Measurements from ENCODE around the gene EPHB6. TPM values are rescaled to one million over a fixed set of nuclear protein-coding genes. Genes with fewer than 3 reads are reported as not detected.

The EPHB6 gene
- total RNA-seq, 1 experiment from 2014 or later: 12.6 TPM

DNA sequence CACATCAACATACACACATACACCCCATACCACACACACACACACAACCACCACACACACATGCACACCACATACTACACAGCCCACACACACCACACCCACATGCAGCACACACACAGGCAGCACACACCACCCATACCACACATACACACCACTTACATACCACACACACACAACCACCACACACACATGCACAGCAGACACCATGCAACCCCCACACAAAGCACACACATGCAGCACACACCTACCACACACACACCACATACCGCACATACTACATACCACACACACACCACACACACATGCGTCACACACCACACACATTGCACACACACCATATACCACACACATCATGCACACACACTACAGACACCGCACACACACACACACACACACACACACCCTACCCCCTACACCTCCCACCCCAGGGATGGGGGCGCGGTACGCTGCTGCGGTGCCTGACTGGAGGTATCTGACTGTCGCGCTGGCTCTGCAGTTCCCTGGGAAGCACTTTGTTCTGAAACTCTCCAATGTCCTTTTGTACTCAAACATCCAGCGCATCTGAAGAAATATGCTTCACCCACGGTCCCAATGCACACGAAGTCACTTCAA is 36.1 kb downstream of the EPHB6 start:
- Histone ChIP-seq H3K27ac (ENCODE audit: low read depth, low read length) (no peak overlapping the region), H3K27me3 (ENCODE audit: insufficient read depth, low read length) (peaks cover 9% of the 10 kb centered on the region; the same call in 1 of the 2 replicates), H2AFZ (ENCODE audit: low read depth, low read length, poor library complexity, severe bottlenecking) (no peak overlapping the region), H3K36me3 (ENCODE audit: control insufficient read depth in 1 of 2, insufficient read depth in 2 of 2, low read length in 2 of 2) (no peaks in the 10 kb centered on the region), H3K9me3 (ENCODE audit: control insufficient read depth in 1 of 2, insufficient read depth in 1 of 2, low read depth in 1 of 2, low read length in 2 of 2) (no peaks in the 10 kb centered on the region), H3K9ac (ENCODE audit: low read length) (no peak overlapping the region), H3K4me3 (replicated peaks in 1 of 2; ENCODE audit: low read depth in 1 of 2, low read length in 2 of 2) (no peak overlapping the region), H4K20me1 (ENCODE audit: insufficient read depth) (no peaks in the 10 kb centered on the region), H3K9me2 (ENCODE audit: insufficient read depth) (no peaks in the 10 kb centered on the region), H3K4me1 (ENCODE audit: control insufficient read depth in 1 of 2, insufficient read depth in 2 of 2, low read length in 2 of 2) (peaks cover 1% of the 10 kb centered on the region in 2 experiments; a peak in 3 of 4 replicates), H3K79me2 (ENCODE audit: insufficient read depth, low read length) (no peaks in the 10 kb centered on the region), H3K4me2 (ENCODE audit: low read length) (no peak overlapping the region)
- intact Hi-C loops (cut with micrococcal nuclease): no loop called here
- BruUV-seq (replicated peaks): no TSS peak
- ChIA-PET POLR2A (no interaction called here), CTCF (no interaction called here), RAD21 (ENCODE audit: low non-redundant PET in 1 of 2, low total read pairs in 2 of 2, uncharacterized antibody in 2 of 2, unreplicated experiment in 2 of 2) (no interaction called here)
- no peak for DNase-seq (ENCODE audit: low read depth, low spot score)
- no peak for TF ChIP-seq YY1 (IDR thresholded peaks at IDR 0.05; ENCODE audit: extremely low read depth, insufficient replicate concordance, low read depth, low read length)
- TF ChIP-seq SIN3A (IDR thresholded peaks at IDR 0.05; ENCODE audit: low read depth): no peak
- no peak for TF ChIP-seq EGR1 (IDR thresholded peaks at IDR 0.05; ENCODE audit: low read depth)
- TF ChIP-seq POLR2AphosphoS5 (IDR thresholded peaks at IDR 0.05; ENCODE audit: low read depth, low read length): no peak
- TF ChIP-seq ZNF274 (IDR thresholded peaks at IDR 0.05; ENCODE audit: low read depth, low read length): no peak
- no peak for ATAC-seq

DNA sequence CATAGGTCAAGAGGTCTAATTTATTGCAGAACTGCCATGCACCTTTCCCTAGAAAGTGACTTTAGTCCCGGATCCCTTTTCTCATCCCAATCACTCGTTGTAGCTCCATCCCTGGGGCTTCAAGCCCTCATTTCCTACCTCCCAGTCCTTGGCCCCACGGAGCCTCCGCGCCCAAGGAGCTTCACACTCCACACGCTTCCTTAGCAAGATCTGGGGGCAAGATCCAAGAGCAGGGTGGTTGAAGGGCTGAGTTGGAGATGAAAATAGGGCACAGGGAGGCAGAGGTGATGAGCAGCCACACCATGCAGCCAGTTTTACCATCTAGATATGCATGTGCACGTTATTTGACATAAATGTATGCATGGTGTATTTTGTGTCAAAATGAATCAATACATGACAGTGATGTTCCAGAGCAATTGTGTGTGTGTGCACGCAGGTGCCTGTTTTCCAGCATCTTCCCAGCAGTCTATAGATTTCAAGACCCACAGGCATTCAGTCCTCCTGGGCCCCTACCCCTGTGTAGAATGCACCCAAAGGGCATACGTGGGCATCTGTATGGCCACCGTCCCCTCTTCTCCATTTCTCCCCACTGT is 36.7 kb downstream of the EPHB6 start:
- POLR2A ChIA-PET: no interaction called here
- CTCF ChIA-PET: no interaction called here
- BruUV-seq (replicated peaks): no TSS peak
- TF ChIP-seq, protein P1, sequence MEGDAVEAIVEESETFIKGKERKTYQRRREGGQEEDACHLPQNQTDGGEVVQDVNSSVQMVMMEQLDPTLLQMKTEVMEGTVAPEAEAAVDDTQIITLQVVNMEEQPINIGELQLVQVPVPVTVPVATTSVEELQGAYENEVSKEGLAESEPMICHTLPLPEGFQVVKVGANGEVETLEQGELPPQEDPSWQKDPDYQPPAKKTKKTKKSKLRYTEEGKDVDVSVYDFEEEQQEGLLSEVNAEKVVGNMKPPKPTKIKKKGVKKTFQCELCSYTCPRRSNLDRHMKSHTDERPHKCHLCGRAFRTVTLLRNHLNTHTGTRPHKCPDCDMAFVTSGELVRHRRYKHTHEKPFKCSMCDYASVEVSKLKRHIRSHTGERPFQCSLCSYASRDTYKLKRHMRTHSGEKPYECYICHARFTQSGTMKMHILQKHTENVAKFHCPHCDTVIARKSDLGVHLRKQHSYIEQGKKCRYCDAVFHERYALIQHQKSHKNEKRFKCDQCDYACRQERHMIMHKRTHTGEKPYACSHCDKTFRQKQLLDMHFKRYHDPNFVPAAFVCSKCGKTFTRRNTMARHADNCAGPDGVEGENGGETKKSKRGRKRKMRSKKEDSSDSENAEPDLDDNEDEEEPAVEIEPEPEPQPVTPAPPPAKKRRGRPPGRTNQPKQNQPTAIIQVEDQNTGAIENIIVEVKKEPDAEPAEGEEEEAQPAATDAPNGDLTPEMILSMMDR (IDR thresholded peaks at IDR 0.05 in 2 of 3, conservative IDR thresholded peaks at IDR 0.05 in 1 of 3; ENCODE audit: borderline replicate concordance in 1 of 3, insufficient read depth in 1 of 3, low read depth in 2 of 3, low read length in 2 of 3): no peak
- TF ChIP-seq JUND (IDR thresholded peaks at IDR 0.05) (no peak), SIN3A (IDR thresholded peaks at IDR 0.05; ENCODE audit: low read depth) (no peak), POLR2AphosphoS5 (IDR thresholded peaks at IDR 0.05; ENCODE audit: low read depth, low read length) (no peak), ELF1 (IDR thresholded peaks at IDR 0.05; ENCODE audit: borderline replicate concordance, low read depth) (no peak), POLR2A (IDR thresholded peaks at IDR 0.05; ENCODE audit: borderline replicate concordance, extremely low read depth, insufficient read depth, insufficient read length) (no peak), FOSL1 (IDR thresholded peaks at IDR 0.05; ENCODE audit: low read depth) (no peak), ZFX (IDR thresholded peaks at IDR 0.05) (no peak), EGR1 (IDR thresholded peaks at IDR 0.05; ENCODE audit: low read depth) (no peak), SRF (IDR thresholded peaks at IDR 0.05; ENCODE audit: low read depth) (no peak), CBX3 (IDR thresholded peaks at IDR 0.05; ENCODE audit: low read depth) (no peak), TCF7L2 (IDR thresholded peaks at IDR 0.05; ENCODE audit: borderline replicate concordance, extremely low read depth, insufficient read depth, insufficient read length) (no peak), ZNF274 (IDR thresholded peaks at IDR 0.05; ENCODE audit: low read depth, low read length) (no peak), CEBPB (IDR thresholded peaks at IDR 0.05; ENCODE audit: low read depth) (no peak)
- TF ChIP-seq, protein P2, sequence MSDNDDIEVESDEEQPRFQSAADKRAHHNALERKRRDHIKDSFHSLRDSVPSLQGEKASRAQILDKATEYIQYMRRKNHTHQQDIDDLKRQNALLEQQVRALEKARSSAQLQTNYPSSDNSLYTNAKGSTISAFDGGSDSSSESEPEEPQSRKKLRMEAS (IDR thresholded peaks at IDR 0.05): no peak

More for the DNA sequence above, 36.7 kb downstream of the EPHB6 start:
- H3K9me2 ChIP-seq (ENCODE audit: insufficient read depth): no peaks in the 10 kb centered on the region
- H3K4me3 ChIP-seq (replicated peaks in 1 of 2; ENCODE audit: low read depth in 1 of 2, low read length in 2 of 2): no peak overlapping the region
- no peak overlapping the region for H3K4me2 ChIP-seq (ENCODE audit: low read length)
- no peak overlapping the region for H3K9ac ChIP-seq (ENCODE audit: low read length)
- no peaks in the 10 kb centered on the region for H3K9me3 ChIP-seq (ENCODE audit: control insufficient read depth in 1 of 2, insufficient read depth in 1 of 2, low read depth in 1 of 2, low read length in 2 of 2)
- RAD21 ChIA-PET (ENCODE audit: low non-redundant PET in 1 of 2, low total read pairs in 2 of 2, uncharacterized antibody in 2 of 2, unreplicated experiment in 2 of 2): no interaction called here
- intact Hi-C loops (cut with micrococcal nuclease): no loop called here
- H4K20me1 ChIP-seq (ENCODE audit: insufficient read depth): no peaks in the 10 kb centered on the region
- H3K36me3 ChIP-seq (ENCODE audit: control insufficient read depth in 1 of 2, insufficient read depth in 2 of 2, low read length in 2 of 2): no peaks in the 10 kb centered on the region
- no peak overlapping the region for H2AFZ ChIP-seq (ENCODE audit: low read depth, low read length, poor library complexity, severe bottlenecking)
- DNase-seq (ENCODE audit: low read depth, low spot score) (no peak), ATAC-seq (no peak)
- H3K27ac ChIP-seq (ENCODE audit: low read depth, low read length): no peak overlapping the region
- peaks cover 15% of the 10 kb centered on the region for H3K27me3 ChIP-seq (ENCODE audit: insufficient read depth, low read length)
- H3K79me2 ChIP-seq (ENCODE audit: insufficient read depth, low read length): no peaks in the 10 kb centered on the region
- H3K4me1 ChIP-seq (ENCODE audit: control insufficient read depth in 1 of 2, insufficient read depth in 2 of 2, low read length in 2 of 2): no peaks in the 10 kb centered on the region; a peak in 1 of 4 replicates
